ENCODE results near the gene SLC22A17.

DNA sequence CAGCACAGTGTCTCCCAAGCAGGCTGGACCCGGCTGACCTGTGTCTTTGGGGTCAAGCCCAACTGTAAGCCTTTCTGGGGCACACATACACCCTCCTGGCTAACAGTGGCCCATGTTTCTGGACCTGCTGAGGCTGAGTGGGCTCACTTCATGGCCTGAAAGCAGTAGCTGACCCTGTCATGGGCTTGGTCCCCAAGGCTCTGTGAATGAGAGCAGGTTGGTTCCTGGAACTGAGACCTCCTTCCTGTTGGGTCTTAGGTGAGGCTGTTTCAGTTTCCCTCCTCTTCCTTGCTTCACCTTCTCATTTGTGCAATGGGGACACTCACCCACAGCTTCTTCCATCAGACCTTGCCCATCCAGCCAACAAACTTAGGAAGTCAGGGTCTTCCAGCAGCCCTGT is 19.2 kb upstream of the SLC22A17 start:
- TF ChIP-seq, protein P1, sequence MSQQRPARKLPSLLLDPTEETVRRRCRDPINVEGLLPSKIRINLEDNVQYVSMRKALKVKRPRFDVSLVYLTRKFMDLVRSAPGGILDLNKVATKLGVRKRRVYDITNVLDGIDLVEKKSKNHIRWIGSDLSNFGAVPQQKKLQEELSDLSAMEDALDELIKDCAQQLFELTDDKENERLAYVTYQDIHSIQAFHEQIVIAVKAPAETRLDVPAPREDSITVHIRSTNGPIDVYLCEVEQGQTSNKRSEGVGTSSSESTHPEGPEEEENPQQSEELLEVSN (IDR thresholded peaks at IDR 0.05): no peak
- TF ChIP-seq SP4 (IDR thresholded peaks at IDR 0.05; ENCODE audit: low read length): no peak
- TF ChIP-seq, protein P2, sequence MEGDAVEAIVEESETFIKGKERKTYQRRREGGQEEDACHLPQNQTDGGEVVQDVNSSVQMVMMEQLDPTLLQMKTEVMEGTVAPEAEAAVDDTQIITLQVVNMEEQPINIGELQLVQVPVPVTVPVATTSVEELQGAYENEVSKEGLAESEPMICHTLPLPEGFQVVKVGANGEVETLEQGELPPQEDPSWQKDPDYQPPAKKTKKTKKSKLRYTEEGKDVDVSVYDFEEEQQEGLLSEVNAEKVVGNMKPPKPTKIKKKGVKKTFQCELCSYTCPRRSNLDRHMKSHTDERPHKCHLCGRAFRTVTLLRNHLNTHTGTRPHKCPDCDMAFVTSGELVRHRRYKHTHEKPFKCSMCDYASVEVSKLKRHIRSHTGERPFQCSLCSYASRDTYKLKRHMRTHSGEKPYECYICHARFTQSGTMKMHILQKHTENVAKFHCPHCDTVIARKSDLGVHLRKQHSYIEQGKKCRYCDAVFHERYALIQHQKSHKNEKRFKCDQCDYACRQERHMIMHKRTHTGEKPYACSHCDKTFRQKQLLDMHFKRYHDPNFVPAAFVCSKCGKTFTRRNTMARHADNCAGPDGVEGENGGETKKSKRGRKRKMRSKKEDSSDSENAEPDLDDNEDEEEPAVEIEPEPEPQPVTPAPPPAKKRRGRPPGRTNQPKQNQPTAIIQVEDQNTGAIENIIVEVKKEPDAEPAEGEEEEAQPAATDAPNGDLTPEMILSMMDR (IDR thresholded peaks at IDR 0.05; ENCODE audit: control extremely low read depth in 1 of 3, insufficient read depth in 1 of 3, low read depth in 1 of 3, low read length in 3 of 3): no peak
- no peak for TF ChIP-seq EP300 (IDR thresholded peaks at IDR 0.05; ENCODE audit: borderline replicate concordance in 1 of 2, low read depth in 2 of 2, low read length in 2 of 2)
- no peak for TF ChIP-seq EZH2 (IDR thresholded peaks at IDR 0.05; ENCODE audit: low read depth, low read length, severe bottlenecking)
- TF ChIP-seq SP1 (IDR thresholded peaks at IDR 0.05; ENCODE audit: low read depth, low read length): no peak
- TF ChIP-seq SIRT6 (IDR thresholded peaks at IDR 0.05; ENCODE audit: low read length): no peak
- TF ChIP-seq RAD21 (IDR thresholded peaks at IDR 0.05 in 1 of 2, conservative IDR thresholded peaks at IDR 0.05 in 1 of 2; ENCODE audit: low read depth in 2 of 2, low read length in 2 of 2): no peak
- no peak for TF ChIP-seq KDM1A (IDR thresholded peaks at IDR 0.05; ENCODE audit: borderline replicate concordance, low read length)
- no peak for TF ChIP-seq SP2 (IDR thresholded peaks at IDR 0.05; ENCODE audit: low read length)
- no peak for TF ChIP-seq YY1 (IDR thresholded peaks at IDR 0.05; ENCODE audit: low read depth, low read length)
- TF ChIP-seq TCF12 (IDR thresholded peaks at IDR 0.05; ENCODE audit: low read depth, low read length): no peak

Measured in H1 (cell line).